A673 (cell line): ENCODE data around the gene SERGEF. TPM values are rescaled to one million over a fixed set of nuclear protein-coding genes. Genes with fewer than 3 reads are reported as not detected.

Source experiments
- BruUV-seq: library from RNA; stranded (reverse); fragments of 400-500 nt; replicated peaks from 2 replicates; lab custom pipeline; 2021; lab: Mats Ljungman, UMichigan
- CTCF ChIA-PET: fragments of 300-600 bp; sonication (Branson Sonifier 250); formaldehyde crosslinking; loops from one replicate; lab custom pipeline; 2022; ENCODE audit warnings: antibody characterized with exemption; lab: Charles Lee
- POLR2A ChIA-PET: fragments of 300-600 bp; sonication (Branson Sonifier 250); formaldehyde crosslinking; loops from one replicate; lab custom pipeline; 2022; ENCODE audit warnings: antibody characterized with exemption; ENCODE audit not compliant: low non-redundant PET; lab: Charles Lee
- DNase-seq: peaks from one replicate; pipeline ENCODE4 v3.0.0-alpha.2; 2015; ENCODE audit warnings: low spot score
- H3K27ac ChIP-seq: fragments of 200-600 bp; sonication (generic); 2 replicates; pipeline ENCODE4 v1.5.1; 2016; ENCODE audit warnings: mixed run types, low read depth, mild to moderate bottlenecking, mixed read lengths, antibody characterized with exemption, low read length; ENCODE audit not compliant: poor library complexity, severe bottlenecking
- H3K27me3 ChIP-seq: fragments of 200-600 bp; sonication (generic); replicated peaks from 2 replicates; pipeline ENCODE4 v1.6.1; 2017; ENCODE audit warnings: mixed run types, low read depth, mild to moderate bottlenecking, mixed read lengths, antibody characterized with exemption, low read length; ENCODE audit not compliant: insufficient read depth, poor library complexity
- H3K36me3 ChIP-seq: fragments of 200-600 bp; sonication (generic); 2 replicates; pipeline ENCODE4 v1.6.1; 2016; ENCODE audit warnings: mixed run types, mild to moderate bottlenecking, mixed read lengths, antibody characterized with exemption, low read length; ENCODE audit not compliant: insufficient read depth, poor library complexity, severe bottlenecking
- H3K4me1 ChIP-seq: fragments of 200-600 bp; sonication (generic); 2 replicates; pipeline ENCODE4 v1.6.1; 2017; ENCODE audit warnings: mixed run types, mild to moderate bottlenecking, mixed read lengths, antibody characterized with exemption, low read length; ENCODE audit not compliant: insufficient read depth, poor library complexity, severe bottlenecking
- H3K4me3 ChIP-seq: fragments of 200-600 bp; sonication (generic); 2 replicates; pipeline ENCODE4 v1.5.1; 2016; ENCODE audit warnings: low read depth, mixed run types, mild to moderate bottlenecking, mixed read lengths, low read length; ENCODE audit not compliant: poor library complexity, severe bottlenecking
- H3K9me3 ChIP-seq: fragments of 200-600 bp; sonication (generic); 2 replicates; pipeline ENCODE4 v1.6.1; 2016; ENCODE audit warnings: mixed run types, low read depth, mild to moderate bottlenecking, mixed read lengths, antibody characterized with exemption, low read length; ENCODE audit not compliant: poor library complexity, severe bottlenecking
- CTCF ChIP-seq: fragments of 300-800, 200-600 bp; sonication (generic); conservative IDR thresholded peaks from 2 replicates; pipeline ENCODE4 v1.5.1; 2017; ENCODE audit warnings: low read depth, mild to moderate bottlenecking, antibody characterized with exemption, low read length, moderate library complexity, mixed read lengths
- EZH2 ChIP-seq: fragments of 200-600 bp; sonication (generic); IDR thresholded peaks from 2 replicates; pipeline ENCODE4 v1.6.1; 2017; ENCODE audit warnings: borderline replicate concordance, low read depth, mild to moderate bottlenecking, mixed read lengths, antibody characterized with exemption, low read length; ENCODE audit not compliant: poor library complexity, severe bottlenecking
- intact Hi-C: fragments of 100-400 bp; cut with micrococcal nuclease; formaldehyde crosslinking; loops from one replicate; pipeline ENCODE4 v1.10.0; 2022; ENCODE audit not compliant: unreplicated experiment
- total RNA-seq: library from RNA; stranded (reverse); gene quantifications from 2 replicates; pipeline ENCODE4 v1.2.3, GENCODE V29; 2021

Gene SERGEF
- total RNA-seq, 1 experiment from 2014 or later: 15.2 TPM

- BruUV-seq: no TSS peak
- Histone ChIP-seq H3K27me3 (no peaks in the 10 kb centered on the region), H3K4me1 (peaks cover 42% of the 10 kb centered on the region), H3K9me3 (peaks cover 3% of the 10 kb centered on the region), H3K4me3 (no peak overlapping the region), H3K27ac (no peak overlapping the region), H3K36me3 (no peaks in the 10 kb centered on the region)
- no peak for TF ChIP-seq CTCF
- DNase-seq: no peak
- ChIA-PET POLR2A (no interaction called here), CTCF (no interaction called here)
- intact Hi-C loops: no loop called here
Measured at GRCh38 chr11:17931595-17931994, 81.3 kb downstream of the SERGEF start.

- TF ChIP-seq EZH2 (no peak), CTCF (peak; percentile 43)
- H3K9me3 ChIP-seq: peaks cover 3% of the 10 kb centered on the region
- no peak overlapping the region for H3K27ac ChIP-seq
- H3K36me3 ChIP-seq: no peaks in the 10 kb centered on the region
- ChIA-PET POLR2A (no interaction called here), CTCF (no interaction called here)
- H3K4me1 ChIP-seq: peaks cover 42% of the 10 kb centered on the region
- H3K4me3 ChIP-seq: no peak overlapping the region
- BruUV-seq: no TSS peak
- no peaks in the 10 kb centered on the region for H3K27me3 ChIP-seq
- intact Hi-C loops: no loop called here
- peak; percentile 49 for DNase-seq
Measured at GRCh38 chr11:17930544-17931125, 82.2 kb downstream of the SERGEF start.

- peak overlapping the region; percentile 70 for H3K27ac ChIP-seq
- ChIA-PET POLR2A (no interaction called here), CTCF (interaction anchor here (0.8 to 0.9 kb wide), 2 partner anchors 44 to 198 kb away, joined by 3 to 4 read pairs; no protein-coding TSS in a partner anchor)
- H3K9me3 ChIP-seq: peaks cover 3% of the 10 kb centered on the region
- DNase-seq: peak; percentile 96
- BruUV-seq: no TSS peak
- H3K36me3 ChIP-seq: no peaks in the 10 kb centered on the region
- H3K27me3 ChIP-seq: no peaks in the 10 kb centered on the region
- intact Hi-C loops: no loop called here
- TF ChIP-seq EZH2 (no peak), CTCF (no peak)
- peaks cover 42% of the 10 kb centered on the region for H3K4me1 ChIP-seq
- H3K4me3 ChIP-seq: no peak overlapping the region
Measured at GRCh38 chr11:17929171-17929570, 83.7 kb downstream of the SERGEF start.
